NOMO-1 treated with dmso at 0.1 percent for 144 hours (cell line): ENCODE data around the gene F2RL3.
A peak's percentile ranks its signal among the peaks of the same experiment; 100 is the strongest.

Experiments
- DNase-seq: peaks from one replicate; lab custom pipeline; 2025; ENCODE audit not compliant: unreplicated experiment; lab: John Stamatoyannopoulos, UW

Gene F2RL3

DNA sequence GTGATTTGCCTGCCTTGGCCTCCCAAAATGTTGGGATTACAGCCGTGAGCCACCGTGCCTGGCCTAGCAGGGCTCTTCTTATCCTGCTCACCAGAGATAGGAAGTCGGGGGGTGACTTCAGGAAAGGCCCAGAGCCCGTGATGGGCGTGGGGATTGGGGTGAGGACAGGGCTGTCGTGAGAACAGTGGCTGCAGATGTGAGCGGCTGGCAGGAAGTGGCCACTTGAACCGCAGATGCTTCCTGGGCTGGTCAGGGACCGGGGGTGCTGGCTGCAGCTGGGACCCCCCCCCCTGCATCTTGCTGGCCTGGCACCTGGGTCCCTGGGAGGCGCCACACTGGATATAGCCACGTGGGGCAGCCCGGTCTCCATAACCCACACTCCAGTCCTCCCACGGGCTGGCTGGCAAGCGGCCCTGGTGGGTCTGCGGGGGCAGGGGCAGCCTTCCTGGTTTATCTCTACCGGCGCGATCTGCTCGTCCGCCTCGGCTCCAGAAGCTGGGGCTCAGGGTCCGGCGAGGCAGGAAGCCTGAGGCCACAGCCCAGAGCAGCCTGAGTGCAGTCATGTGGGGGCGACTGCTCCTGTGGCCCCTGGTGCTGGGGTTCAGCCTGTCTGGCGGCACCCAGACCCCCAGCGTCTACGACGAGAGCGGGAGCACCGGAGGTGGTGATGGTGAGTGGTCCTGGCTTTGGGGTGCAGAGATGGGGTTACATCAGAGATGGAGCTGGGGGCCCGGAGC lies at the start of gene F2RL3:
Gene F2RL3 (plus strand): TSS at position 371 of the 737 bp plus-strand sequence. CDS start 191 bp downstream, at position 562.
- DNase-seq = no peak

DNA sequence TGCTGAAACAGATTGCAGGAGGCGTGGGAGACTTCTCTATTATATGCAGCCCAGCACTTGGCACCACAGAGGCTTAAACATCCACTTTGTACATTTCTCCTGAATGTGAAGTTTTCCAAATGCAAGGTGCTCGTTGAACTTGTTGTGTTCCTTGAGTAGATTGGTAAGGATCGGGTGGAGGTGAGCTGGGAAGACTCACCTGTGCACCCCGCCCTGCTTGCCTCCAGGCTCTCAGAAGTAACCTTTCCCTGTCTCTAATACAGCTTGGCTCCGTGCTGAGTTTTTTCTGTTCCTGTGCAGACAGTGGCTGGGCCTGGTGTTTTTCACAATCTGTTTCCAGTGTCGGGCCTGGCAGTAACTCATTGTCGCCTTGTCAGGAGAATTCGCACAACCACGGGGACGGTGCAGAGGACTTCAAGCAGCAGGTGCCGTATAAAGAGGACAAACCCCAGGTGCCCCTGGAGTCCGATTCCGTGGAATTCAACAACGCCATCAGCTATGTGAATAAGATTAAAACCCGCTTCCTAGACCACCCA lies 47.3 kb upstream of the F2RL3 start:
- no peak for DNase-seq

DNA sequence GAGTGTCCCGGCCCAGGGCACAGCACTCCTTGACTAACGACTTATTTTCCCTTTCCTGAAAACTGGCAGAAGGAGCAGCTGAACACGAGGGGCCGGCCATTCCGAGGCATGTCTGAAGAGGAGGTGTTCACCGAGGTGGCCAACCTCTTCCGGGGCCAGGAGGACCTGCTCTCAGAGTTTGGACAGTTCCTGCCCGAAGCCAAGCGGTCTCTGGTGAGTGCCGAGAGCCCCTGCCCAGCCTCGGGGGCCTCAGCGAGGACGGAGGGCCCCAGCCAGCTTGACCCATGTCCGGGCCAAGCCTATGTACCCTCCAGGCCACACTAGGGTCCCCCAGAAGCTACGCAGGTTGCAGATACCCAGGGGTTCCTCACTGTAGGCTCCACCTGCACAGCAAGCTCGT lies 41.9 kb upstream of the F2RL3 start:
- no peak for DNase-seq

DNA sequence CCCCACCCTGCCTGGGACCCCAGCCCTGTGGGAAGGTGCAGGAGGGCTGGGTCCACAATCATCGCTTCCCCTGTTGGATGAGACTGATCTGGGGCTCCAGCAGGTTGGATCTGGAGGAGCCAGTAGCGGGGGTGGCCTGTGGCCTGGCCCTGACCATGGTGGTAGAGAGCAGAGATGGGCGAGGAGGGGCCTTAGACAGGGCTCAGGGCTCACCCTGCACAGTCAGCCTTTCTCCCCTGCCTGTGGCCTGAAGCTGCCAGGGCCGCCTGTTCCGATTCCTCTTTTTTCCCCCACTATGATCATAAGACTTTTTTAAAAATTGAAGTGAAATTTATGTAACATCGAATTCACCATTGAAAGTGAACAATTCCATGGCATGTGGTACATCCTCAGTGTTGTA lies 41.4 kb upstream of the F2RL3 start:
- DNase-seq = no peak

GRCh38 chr19:16849168-16849567 lies 39.6 kb upstream of the F2RL3 start:
- no peak for DNase-seq

- no peak for DNase-seq
Measured at GRCh38 chr19:16850133-16850532, 38.7 kb upstream of the F2RL3 start.

DNA sequence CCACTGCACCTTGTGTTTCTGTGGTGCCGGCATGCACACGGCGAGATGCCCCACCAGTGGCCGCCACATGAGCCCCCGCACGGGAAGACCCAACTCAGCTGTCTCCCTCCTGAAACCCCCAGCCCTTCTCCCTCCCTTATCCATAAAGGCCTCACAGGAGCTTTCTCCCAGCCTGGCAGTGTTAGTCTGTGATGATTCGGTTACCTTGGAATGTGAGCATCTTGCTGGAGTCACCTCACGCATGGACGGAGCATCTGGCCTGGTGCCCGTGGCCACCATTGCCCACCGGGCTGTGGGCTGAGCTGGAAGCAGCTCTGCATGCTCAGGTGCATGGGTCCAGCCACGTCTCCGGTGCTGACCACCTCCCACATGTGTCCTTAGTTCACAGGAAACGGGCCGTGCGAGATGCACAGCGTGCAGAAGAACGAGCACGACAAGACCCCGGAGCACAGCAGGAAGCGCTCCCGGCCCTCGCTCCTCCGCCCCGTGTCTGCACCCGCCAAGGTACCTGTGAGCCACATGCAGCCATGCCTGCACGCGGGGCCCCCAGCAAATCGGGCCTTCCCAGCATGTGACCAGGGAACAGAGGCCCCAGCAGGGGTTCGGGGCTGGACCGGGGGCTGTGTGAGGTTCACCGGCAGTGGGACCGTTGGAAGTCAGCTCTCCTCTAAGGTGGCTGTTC lies 37.6 kb upstream of the F2RL3 start:
- no peak for DNase-seq

- no peak for DNase-seq
Measured at GRCh38 chr19:16853066-16853465, 35.7 kb upstream of the F2RL3 start.

DNA sequence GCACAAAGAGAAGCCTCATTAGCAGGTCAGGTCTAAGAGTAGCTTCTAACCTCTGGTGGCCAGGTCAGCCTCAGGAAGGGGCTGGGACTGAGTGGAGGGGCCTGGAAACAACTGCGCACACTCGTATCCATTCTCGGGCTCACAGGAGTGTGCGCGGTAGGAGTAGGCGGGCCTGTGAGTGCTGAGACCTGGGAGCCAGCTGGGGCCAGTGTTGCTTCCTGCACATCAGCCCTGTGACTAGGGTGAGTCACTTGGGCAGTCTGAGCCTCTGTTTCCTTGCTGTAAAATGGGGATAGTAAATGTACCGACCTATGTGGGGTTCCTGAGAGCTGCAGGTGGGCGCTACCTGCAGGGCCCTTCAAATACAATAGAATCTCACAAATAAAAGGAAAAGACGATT lies 32.7 kb upstream of the F2RL3 start:
- DNase-seq = no peak

- no peak for DNase-seq
Measured at GRCh38 chr19:16859626-16860025, 29.2 kb upstream of the F2RL3 start.

GRCh38 chr19:16860118-16860517 lies 28.7 kb upstream of the F2RL3 start:
- no peak for DNase-seq

- no peak for DNase-seq
Measured at GRCh38 chr19:16861011-16861410, 27.8 kb upstream of the F2RL3 start.

GRCh38 chr19:16861834-16862233 lies 27.0 kb upstream of the F2RL3 start:
- no peak for DNase-seq

DNA sequence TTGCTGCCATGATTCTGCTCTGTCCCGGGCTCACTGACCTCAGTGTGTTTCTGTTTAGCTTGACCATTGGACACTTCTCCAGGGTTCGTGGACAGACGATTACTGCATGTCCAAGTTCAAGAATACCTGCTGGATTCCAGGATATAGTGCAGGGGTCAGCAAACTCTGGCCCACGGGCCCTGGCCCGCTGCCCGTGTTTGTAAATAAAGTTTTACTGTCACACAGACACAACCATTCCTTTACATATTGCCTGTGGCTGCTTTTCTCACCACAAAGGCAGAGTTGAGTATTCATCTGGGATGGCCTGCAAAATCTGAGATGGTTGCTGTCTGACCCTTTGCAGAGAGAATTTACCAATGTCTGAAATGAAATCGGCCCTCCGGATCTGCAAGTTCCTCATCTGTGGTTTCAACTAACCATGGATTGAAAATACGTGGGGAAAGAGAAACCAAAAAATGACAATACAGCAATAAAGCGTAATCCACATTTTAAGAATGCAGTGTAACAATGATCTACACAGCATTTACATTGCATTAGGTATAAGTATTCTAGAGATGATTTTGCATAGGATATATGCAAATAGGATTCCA lies 25.9 kb upstream of the F2RL3 start:
- DNase-seq = peak; percentile 31

DNA sequence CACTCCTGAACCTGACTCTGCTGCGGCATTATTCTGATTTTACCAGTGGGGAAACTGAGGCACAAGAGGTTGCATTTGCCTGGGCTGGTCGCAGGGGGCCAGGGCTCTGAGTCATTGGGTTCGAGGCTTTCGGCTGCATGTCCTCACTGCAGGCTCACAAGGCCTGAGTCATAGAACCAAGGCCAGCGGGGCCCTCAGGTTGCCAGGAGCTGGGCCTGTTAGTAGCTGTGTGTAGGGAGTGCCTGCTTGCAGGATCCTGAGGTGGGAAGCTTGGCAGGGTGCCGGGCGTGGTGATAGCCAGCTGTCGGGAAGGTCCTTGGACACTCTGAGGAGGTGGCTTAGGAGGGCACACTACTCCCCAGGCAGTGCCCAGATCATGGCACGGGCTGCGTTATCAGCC lies 21.6 kb upstream of the F2RL3 start:
- no peak for DNase-seq

GRCh38 chr19:16868423-16869130 lies 20.2 kb upstream of the F2RL3 start:
- no peak for DNase-seq

DNA sequence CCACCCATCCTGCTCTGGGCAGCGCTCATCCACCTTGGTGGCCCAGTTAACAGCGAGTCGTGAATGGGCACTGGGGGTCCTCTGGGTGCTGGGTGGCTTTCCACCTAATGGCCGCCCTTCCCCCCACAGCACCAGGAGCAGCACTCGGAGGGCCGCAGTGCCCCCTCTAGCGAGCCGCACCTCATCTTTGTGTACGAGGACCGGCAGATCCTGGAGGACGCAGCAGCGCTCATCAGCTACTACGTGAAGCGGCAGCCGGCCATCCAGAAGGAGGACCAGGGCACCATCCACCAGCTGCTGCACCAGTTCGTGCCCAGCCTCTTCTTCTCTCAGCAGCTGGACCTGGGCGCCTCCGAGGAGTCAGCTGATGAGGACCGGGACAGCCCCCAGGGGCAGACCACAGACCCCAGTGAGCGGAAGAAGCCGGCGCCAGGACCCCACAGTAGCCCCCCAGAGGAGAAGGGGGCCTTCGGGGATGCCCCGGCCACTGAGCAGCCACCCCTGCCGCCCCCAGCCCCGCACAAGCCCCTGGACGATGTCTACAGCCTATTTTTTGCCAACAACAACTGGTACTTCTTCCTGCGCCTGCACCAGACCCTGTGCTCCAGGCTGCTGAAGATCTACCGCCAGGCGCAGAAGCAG lies 19.3 kb upstream of the F2RL3 start:
- DNase-seq = no peak

GRCh38 chr19:16871871-16872270 lies 16.9 kb upstream of the F2RL3 start:
- DNase-seq = no peak

- DNase-seq = no peak
Measured at GRCh38 chr19:16872728-16873127, 16.1 kb upstream of the F2RL3 start.

DNA sequence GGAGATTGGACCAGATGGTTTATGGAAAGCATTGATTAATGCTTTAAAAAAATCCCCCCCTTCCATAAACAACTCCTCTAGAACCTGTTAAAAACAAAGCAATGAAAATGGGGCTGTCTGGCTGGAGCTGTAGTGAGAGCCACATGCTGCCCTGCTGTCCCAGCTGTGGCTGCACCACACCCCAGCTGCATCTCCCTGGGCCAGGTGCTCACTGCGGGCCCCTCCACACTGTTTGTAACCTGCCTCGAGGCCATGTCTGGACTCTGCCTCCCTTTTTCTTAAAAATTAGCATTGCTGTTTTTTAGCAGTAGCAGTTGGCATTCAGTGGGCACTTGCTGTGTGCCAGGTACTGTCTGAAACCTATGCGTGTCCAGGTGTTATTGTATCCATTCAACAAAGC lies 15.2 kb upstream of the F2RL3 start:
- no peak for DNase-seq
